A204.1 (cell line): Measurements from ENCODE around the gene NAPG.
"Not testable (repeated sequence)": the region's sequence is repeated elsewhere in the genome, so short reads cannot be mapped to it uniquely, and the experiment has no call there.

ENCODE experiments used
- FAIRE-seq: peaks from 2 replicates; lab custom pipeline; 2012; peaks lifted over from hg19 to GRCh38; lab: Jason Lieb, UNC

The NAPG gene

GRCh38 chr18:10514601-10515000 lies 11.2 kb upstream of the NAPG start:
- FAIRE-seq: no peak

DNA sequence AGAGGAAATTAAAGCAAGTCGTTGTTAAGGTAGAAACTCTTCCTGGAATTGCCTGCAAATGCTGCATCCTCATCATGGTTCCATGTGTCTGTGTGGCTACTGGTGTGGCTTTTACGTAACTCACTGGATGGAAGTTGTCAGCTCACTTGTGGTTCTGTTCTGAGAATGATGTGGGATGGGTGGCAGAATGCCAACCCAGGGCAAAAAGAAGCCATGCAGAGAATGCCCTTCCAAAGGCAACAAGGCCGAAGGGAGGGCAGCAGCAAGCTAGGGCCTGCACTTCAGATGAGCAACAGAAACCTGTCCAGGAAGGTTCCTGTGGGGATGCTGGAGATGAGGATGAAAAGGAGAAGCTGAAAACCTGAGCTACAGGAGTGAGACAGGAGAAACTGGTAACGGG lies 10.4 kb upstream of the NAPG start:
- FAIRE-seq: no peak

DNA sequence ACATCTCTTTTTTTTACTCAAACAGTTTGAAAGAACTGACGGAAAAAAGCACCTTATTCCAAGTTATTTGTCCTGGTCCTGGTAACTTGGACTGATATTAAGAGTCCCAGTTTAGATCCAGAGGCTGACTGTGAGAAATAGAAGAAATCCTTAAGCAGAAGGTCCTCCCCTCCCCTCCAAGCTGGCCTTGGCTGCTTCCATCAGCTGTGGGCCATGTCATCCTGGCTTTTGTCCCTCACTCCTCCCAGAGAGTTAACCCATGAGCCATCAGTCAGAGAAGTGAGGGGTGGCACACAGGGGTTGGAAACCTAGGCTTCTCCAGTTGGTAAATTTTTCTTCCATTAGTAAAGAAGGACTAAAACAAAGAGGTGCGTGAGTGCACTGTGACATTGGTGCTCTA lies 9.7 kb upstream of the NAPG start:
- no peak for FAIRE-seq

GRCh38 chr18:10518595-10519255 lies 7.1 kb upstream of the NAPG start:
- FAIRE-seq: no peak

DNA sequence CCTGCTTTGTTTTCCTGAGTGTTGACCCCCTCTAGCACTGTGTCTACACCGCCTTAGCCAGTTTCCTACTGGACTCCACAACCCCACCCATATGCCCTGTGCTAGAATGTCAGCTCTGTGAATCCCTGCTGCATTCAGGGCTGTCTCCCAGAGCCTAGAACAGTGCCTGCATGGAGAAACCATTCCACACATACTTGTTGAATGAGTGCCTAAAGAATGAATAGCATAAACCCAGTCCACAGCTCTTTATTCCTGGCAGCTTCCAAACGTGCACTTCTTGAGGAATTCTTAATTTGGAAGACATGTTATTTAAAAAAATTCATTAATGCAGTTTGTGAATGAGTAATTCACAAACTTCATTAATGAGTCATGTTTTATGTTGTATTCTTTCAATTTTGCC lies 6.5 kb upstream of the NAPG start:
- no peak for FAIRE-seq

GRCh38 chr18:10519999-10520935 lies 5.6 kb upstream of the NAPG start:
- FAIRE-seq: peak; percentile 47

DNA sequence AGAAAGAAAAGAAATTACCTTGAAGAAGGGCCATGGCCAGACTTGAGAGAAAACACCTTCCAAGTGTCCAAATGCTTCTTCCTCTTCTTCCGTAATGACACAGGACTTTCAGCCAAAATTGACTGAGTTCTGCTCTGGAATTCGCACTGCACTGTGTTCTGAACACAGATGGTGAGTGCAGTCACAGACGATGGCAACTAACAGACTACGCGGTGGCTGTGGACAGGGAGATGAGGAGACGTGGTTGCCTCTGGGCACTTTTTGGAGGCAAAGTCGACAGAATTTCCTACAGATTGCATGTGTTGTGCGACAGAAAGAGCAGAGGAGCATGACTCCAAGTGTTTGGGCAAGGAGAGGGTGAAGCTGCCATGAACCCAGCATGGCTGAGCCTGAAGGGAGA lies 4.3 kb upstream of the NAPG start:
- FAIRE-seq: no peak

DNA sequence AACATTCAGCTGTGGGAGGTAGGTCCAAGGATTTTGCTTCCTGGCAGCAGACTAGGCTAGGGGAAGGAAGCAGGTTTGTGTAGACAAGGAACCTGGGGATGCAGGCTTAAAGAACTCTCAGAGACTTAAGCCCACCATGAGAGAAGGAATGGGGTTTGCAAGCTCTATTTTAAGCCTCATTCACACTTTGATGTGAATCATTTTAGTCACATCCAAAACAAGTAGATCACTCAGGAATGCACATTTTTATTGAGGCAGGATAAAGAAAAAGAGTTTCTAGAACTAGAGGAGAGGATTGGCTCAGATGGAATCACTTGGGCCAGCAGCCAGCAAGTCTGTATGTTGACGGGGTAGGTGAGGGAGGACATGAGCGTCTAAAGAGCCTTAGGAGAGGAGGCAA lies 3.3 kb upstream of the NAPG start:
- no peak for FAIRE-seq

GRCh38 chr18:10523544-10523943 lies 2.3 kb upstream of the NAPG start:
- no peak for FAIRE-seq

DNA sequence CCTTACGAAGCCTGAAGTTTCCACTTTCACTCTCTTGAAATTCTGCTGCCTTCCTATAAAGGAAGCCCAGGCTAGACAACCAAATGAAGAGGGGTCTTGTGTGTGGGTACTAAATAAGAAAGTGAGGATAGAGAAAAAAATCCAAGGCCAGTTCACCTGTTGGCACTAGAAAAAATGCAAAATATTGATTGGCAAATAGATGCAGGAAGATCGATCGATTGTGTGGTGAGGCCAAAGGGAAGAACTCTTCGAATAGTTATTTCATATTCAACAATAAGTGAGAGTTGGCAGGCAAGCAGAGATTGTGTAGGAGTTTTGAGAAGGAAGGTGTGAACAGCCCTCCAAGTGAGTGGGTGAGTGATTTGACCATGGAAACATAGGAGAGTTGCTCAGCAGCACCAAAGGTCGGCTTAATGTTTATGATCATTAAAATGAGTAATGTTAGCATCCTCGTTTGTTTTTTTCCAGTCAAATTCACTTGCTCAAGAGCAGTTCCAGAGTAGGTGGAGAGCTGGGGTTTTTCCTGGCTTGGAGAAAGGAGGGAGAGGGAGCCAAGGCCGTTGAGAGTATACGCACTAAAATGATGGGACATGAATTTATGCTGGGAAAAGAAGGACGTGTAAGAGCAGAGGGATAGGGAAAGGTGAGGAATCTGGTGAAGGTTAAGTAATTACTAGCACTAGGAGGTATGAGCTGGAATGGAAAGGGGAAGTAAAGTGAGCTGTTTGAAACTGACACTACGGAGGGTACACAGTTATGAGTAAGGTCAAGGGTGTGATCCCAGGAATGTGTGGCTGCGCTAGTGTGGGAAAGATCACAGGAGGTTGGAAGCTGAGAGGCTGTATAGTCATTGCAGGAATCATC lies 1.1 kb upstream of the NAPG start:
- FAIRE-seq: no peak

DNA sequence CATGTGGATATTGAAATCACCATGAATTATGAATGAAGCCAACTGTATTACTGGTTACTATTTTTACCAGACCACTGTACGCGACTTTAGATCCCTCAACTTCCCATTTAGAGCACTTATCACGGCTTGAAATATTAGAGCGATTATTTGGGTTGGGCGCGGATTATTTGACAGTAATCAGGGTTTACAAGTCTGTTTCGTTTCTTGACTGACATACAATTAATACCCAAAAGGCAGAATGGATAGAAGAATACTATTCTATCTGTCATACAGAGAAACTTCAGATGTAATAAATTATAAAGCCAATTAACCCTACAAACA lies 496 bp upstream of the NAPG start:
- FAIRE-seq: no peak

GRCh38 chr18:10526561-10526949 lies 728 bp downstream of the NAPG start:
- FAIRE-seq: no peak

- FAIRE-seq: no peak
Observed at GRCh38 chr18:10528439-10528838, 2.6 kb downstream of the NAPG start.

GRCh38 chr18:10530002-10530401 lies 4.2 kb downstream of the NAPG start:
- FAIRE-seq: no peak

GRCh38 chr18:10530852-10531251 lies 5.0 kb downstream of the NAPG start:
- FAIRE-seq: no peak

- no peak for FAIRE-seq
Observed at GRCh38 chr18:10533111-10533510, 7.3 kb downstream of the NAPG start.

GRCh38 chr18:10536280-10536679 lies 10.5 kb downstream of the NAPG start:
- no peak for FAIRE-seq

GRCh38 chr18:10537765-10538164 lies 11.9 kb downstream of the NAPG start:
- no peak for FAIRE-seq

- not testable (repeated sequence) for FAIRE-seq
Observed at GRCh38 chr18:10539124-10539523, 13.3 kb downstream of the NAPG start.

DNA sequence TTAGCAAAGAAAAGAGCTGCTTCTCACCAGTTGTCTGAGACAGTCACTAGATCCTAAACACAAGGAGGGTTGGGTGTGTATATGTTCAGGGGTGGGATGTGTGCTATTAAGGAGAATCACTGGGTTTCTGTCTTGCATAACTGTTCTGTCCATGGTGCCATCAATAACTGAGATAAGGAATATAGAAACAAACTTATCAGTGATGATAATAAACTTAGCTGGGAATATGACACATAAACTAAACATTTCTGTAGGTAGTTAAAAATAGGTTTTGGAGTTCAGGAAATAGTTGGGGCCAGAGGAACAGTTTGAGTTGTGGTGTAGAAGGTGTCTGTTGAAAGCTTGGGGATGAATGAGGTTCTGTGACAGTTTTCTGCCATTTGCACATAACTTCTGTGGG lies 17.4 kb downstream of the NAPG start:
- FAIRE-seq: no peak

GRCh38 chr18:10544093-10544748 lies 18.4 kb downstream of the NAPG start:
- no peak for FAIRE-seq

DNA sequence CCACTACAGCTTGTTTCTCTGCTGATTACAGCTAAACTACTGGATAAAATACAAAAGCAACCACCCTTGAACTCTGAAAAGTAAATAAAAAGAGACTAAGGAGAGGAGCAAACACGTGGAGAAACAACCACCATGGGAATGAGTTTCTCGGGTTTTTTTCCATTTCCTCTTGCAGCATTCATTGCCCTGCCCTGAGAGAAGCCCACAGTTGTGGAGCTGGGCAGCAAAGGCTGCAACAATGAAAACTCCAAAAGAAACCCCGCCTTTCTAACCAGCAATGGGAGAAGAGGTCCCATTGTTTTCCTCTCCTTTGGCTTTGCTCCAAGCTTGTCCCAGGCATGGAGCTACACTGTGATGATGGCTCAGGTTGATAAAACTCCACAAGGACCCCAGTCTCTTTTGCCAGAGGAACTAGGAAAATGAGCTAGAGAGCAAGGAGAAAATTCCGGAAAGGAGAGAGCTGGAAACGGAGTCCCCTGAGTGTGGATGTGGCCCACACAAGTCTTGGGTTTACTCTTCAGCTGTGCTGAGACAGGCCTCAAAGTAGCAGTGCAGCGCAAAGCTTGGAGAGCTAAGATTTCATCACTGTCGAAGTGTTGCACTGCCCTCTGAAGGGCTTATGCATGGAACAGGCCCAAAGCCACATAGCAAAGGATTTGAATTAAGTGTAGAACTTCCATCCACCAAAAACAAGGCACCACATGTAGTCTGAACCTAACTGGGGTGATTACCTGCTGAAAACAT lies 20.9 kb downstream of the NAPG start:
- FAIRE-seq: no peak
